HepG2 (cell line): ENCODE data around the gene KDELR3. TPM values are rescaled to one million over a fixed set of nuclear protein-coding genes. Genes with fewer than 3 reads are reported as not detected.

ENCODE experiments used
- BORCS8-MEF2B ChIP-seq: sonication (generic); formaldehyde crosslinking; IDR thresholded peaks from 2 replicates; pipeline ENCODE4 v1.8.0; 2022; ENCODE audit warnings: mild to moderate bottlenecking, missing genetic modification reagents
- ELF4 ChIP-seq: sonication (generic); formaldehyde crosslinking; IDR thresholded peaks from 2 replicates; pipeline ENCODE4 v1.5.0; 2020; ENCODE audit warnings: missing genetic modification reagents, mild to moderate bottlenecking, moderate library complexity, borderline replicate concordance
- ETV5 ChIP-seq: IDR thresholded peaks from 2 replicates; pipeline ENCODE4 v1.6.1; 2018; ENCODE audit warnings: missing biosample characterization, missing genetic modification reagents, inconsistent platforms, borderline replicate concordance
- GATAD1 ChIP-seq: IDR thresholded peaks from 2 replicates; pipeline ENCODE4 v1.6.1; 2016; ENCODE audit warnings: missing genetic modification reagents, missing compliant biosample characterization
- HNRNPLL ChIP-seq: fragments of 200-400 bp; formaldehyde crosslinking; IDR thresholded peaks from 2 replicates; pipeline ENCODE4 v1.6.1; 2017; ENCODE audit warnings: mild to moderate bottlenecking, low read depth, low read length; ENCODE audit not compliant: poor library complexity, severe bottlenecking
- HNRNPUL1 ChIP-seq: fragments of 200-400 bp; formaldehyde crosslinking; IDR thresholded peaks from 2 replicates; pipeline ENCODE4 v1.6.1; 2017; ENCODE audit warnings: low read depth, mild to moderate bottlenecking, low read length, moderate library complexity
- ISX ChIP-seq: sonication (generic); formaldehyde crosslinking; conservative IDR thresholded peaks from 2 replicates; pipeline ENCODE4 v1.5.0; 2020; ENCODE audit warnings: missing genetic modification reagents
- MAFG ChIP-seq: sonication (generic); formaldehyde crosslinking; IDR thresholded peaks from 2 replicates; pipeline ENCODE4 v1.5.1; 2020; ENCODE audit warnings: mild to moderate bottlenecking, missing genetic modification reagents
- RNF2 ChIP-seq: fragments of 450-650 bp; conservative IDR thresholded peaks from 2 replicates; pipeline ENCODE4 v1.6.1; 2016; ENCODE audit warnings: low read depth
- SAFB2 ChIP-seq: sonication (generic); formaldehyde crosslinking; IDR thresholded peaks from 2 replicates; pipeline ENCODE4 v1.5.1; 2020; ENCODE audit warnings: missing genetic modification reagents, low read depth, mild to moderate bottlenecking, borderline replicate concordance
- SKI ChIP-seq: fragments of 450-650 bp; IDR thresholded peaks from one replicate; pipeline ENCODE4 v1.6.1; 2018; ENCODE audit warnings: mild to moderate bottlenecking; ENCODE audit not compliant: partially characterized antibody
- SNAI1 ChIP-seq: sonication (generic); formaldehyde crosslinking; IDR thresholded peaks from 2 replicates; pipeline ENCODE4 v1.5.0; 2020; ENCODE audit warnings: mild to moderate bottlenecking, missing genetic modification reagents, borderline replicate concordance
- TAF1 ChIP-seq: sonication (generic); formaldehyde crosslinking; IDR thresholded peaks from 2 replicates; pipeline ENCODE4 v1.4.0; 2020; ENCODE audit warnings: missing genetic modification reagents
- TBL1XR1 ChIP-seq: fragments of 150-350 bp; IDR thresholded peaks from 2 replicates; pipeline ENCODE4 v1.6.1; 2014; ENCODE audit warnings: borderline replicate concordance, low read length; ENCODE audit not compliant: partially characterized antibody
- TEAD2 ChIP-seq: sonication (generic); formaldehyde crosslinking; IDR thresholded peaks from 2 replicates; pipeline ENCODE4 v1.9.0; 2021; ENCODE audit warnings: missing genetic modification reagents
- XBP1 ChIP-seq: sonication (generic); formaldehyde crosslinking; IDR thresholded peaks from 2 replicates; pipeline ENCODE4 v1.5.0; 2020; ENCODE audit warnings: missing genetic modification reagents
- YEATS4 ChIP-seq: sonication (generic); formaldehyde crosslinking; IDR thresholded peaks from 2 replicates; pipeline ENCODE4 v1.4.0; 2020; ENCODE audit warnings: missing genetic modification reagents, borderline replicate concordance
- ZFP36 ChIP-seq: fragments of 150-350 bp; IDR thresholded peaks from 2 replicates; pipeline ENCODE4 v1.6.1; 2018; ENCODE audit warnings: borderline replicate concordance, low read length, low read depth; ENCODE audit not compliant: partially characterized antibody
- ZNF136 ChIP-seq: sonication (generic); formaldehyde crosslinking; IDR thresholded peaks from 2 replicates; pipeline ENCODE4 v1.8.1; 2022; ENCODE audit warnings: low read depth, mild to moderate bottlenecking, moderate library complexity, missing genetic modification reagents
- ZNF180 ChIP-seq: sonication (generic); formaldehyde crosslinking; IDR thresholded peaks from 2 replicates; pipeline ENCODE4 v1.4.0; 2020; ENCODE audit warnings: low read depth, missing genetic modification reagents, borderline replicate concordance
- ZNF234 ChIP-seq: sonication (generic); formaldehyde crosslinking; conservative IDR thresholded peaks from 2 replicates; pipeline ENCODE4 v1.5.1; 2020; ENCODE audit warnings: mild to moderate bottlenecking, missing genetic modification reagents
- ZNF607 ChIP-seq: sonication (generic); formaldehyde crosslinking; IDR thresholded peaks from 2 replicates; pipeline ENCODE4 v1.5.1; 2020; ENCODE audit warnings: missing genetic modification reagents, mild to moderate bottlenecking, borderline replicate concordance
- polyA plus RNA-seq, 8 experiments: library from polyadenylated mRNA; depleted of rRNA in 3 of 8; stranded (reverse) in 7 of 8; unstranded in 1 of 8; fragments of >200 nt; fragmentation: Illumina TruSeq in 4 of 8; extraction: Trizol in 4 of 8; gene quantifications; 2 replicates each; pipeline versions ENCODE4 v1.2.1 to v1.2.3, GENCODE V29; 2011 to 2016; ENCODE audit warnings: low read depth in 4 of 8, missing spikeins in 1 of 8, mixed read lengths in 1 of 8; ENCODE audit not compliant: insufficient read depth in 1 of 8
- total RNA-seq, 5 experiments: library from RNA; depleted of rRNA; stranded (reverse); fragments of >200 nt; fragmentation: Illumina TruSeq; extraction: Trizol; gene quantifications; 2 replicates each; pipeline ENCODE4 v1.2.3, GENCODE V29; 2016; ENCODE audit warnings: low read depth in 1 of 5
- TF ChIP-seq, protein P1 (sequence below): fragments of 450-650 bp; IDR thresholded peaks from 2 replicates; pipeline ENCODE4 v1.6.1; 2017
- TF ChIP-seq, protein P2 (sequence below): IDR thresholded peaks from 2 replicates; pipeline ENCODE4 v1.6.1; 2016; ENCODE audit warnings: missing biosample characterization, missing genetic modification reagents, low read depth
- TF ChIP-seq, protein P3 (sequence below): sonication (generic); formaldehyde crosslinking; IDR thresholded peaks from 2 replicates; pipeline ENCODE4 v1.5.0; 2020; ENCODE audit warnings: missing genetic modification reagents, mild to moderate bottlenecking, borderline replicate concordance
- TF ChIP-seq, protein P4 (sequence below): sonication (generic); formaldehyde crosslinking; IDR thresholded peaks from 2 replicates; pipeline ENCODE4 v1.4.0; 2020; ENCODE audit warnings: mild to moderate bottlenecking, missing genetic modification reagents

Gene KDELR3
- total and polyA plus RNA-seq, 2 of the 13 experiments (the other 11 are each of a cell fraction or from before 2014, with no cell fraction given) = 24.2 to 65.7 TPM

DNA sequence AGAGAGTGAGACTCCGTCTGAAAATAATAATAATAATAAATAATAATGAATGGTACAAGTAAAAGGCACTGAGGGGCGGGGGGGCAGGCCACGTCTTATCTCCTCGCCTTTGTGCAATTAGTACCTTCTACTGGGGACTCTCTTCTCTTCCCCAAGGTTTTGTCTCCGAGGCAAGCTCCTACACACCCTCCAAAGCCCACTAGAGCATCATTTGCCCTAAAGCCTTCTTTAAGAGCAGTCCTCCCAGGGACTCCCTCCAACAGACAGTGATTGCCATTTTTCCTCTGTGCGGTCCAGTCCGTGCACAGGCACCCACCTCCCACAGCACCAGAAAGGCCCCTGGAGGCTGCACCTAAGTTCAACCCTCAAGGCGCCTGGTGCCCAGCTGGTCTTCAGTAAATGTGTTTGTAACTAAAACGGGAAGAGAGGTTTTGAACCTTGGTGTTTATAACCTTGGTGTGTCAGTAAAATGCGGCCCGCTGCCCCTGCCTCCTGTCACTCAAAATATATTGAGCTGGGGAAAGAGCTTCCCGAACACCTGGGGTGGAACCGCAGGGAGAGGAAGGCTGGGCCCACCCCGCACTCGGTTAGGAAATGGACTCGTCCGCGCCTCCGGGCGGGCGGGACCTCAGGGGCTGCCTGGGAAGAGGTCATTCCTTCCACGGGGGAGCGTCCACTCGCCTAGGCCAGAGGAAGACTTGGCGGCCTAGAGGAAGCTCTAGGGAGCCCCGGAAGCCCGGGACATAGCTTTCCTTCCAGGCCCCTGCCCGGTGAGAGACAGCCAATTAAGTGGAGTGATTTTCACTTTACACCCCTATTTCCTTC, 4.7 kb upstream of the KDELR3 start (continued):
- TF ChIP-seq ZFP36 = no peak
- TF ChIP-seq SNAI1 (CRISPR knock-in tag) = no peak
- TF ChIP-seq XBP1 (CRISPR knock-in tag) = no peak
- TF ChIP-seq, protein P1, sequence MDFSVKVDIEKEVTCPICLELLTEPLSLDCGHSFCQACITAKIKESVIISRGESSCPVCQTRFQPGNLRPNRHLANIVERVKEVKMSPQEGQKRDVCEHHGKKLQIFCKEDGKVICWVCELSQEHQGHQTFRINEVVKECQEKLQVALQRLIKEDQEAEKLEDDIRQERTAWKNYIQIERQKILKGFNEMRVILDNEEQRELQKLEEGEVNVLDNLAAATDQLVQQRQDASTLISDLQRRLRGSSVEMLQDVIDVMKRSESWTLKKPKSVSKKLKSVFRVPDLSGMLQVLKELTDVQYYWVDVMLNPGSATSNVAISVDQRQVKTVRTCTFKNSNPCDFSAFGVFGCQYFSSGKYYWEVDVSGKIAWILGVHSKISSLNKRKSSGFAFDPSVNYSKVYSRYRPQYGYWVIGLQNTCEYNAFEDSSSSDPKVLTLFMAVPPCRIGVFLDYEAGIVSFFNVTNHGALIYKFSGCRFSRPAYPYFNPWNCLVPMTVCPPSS = no peak
- TF ChIP-seq ELF4 (CRISPR knock-in tag) = no peak
- TF ChIP-seq ZNF234 = no peak
- no peak for TF ChIP-seq MAFG (CRISPR knock-in tag)
- no peak for TF ChIP-seq YEATS4
- TF ChIP-seq ZNF180 (CRISPR knock-in tag) = no peak
- TF ChIP-seq, protein P2, sequence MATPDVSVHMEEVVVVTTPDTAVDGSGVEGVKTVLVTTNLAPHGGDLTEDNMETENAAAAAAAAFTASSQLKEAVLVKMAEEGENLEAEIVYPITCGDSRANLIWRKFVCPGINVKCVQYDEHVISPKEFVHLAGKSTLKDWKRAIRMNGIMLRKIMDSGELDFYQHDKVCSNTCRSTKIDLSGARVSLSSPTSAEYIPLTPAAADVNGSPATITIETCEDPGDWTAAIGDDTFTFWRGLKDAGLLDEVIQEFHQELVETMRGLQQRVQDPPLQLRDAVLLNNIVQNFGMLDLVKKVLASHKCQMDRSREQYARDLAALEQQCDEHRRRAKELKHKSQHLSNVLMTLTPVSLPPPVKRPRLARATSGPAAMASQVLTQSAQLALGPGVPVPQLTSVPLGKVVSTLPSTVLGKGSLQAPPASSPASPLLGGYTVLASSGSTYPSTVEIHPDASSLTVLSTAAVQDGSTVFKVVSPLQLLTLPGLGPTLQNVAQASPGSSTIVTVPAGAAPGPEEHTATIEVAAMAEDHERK (CRISPR knock-in tag) = no peak
- no peak for TF ChIP-seq ISX (CRISPR knock-in tag)
- no peak for TF ChIP-seq HNRNPUL1
- TF ChIP-seq TEAD2 (CRISPR knock-in tag) = no peak
- peak; percentile 42; the same call in 1 of the 2 replicates for TF ChIP-seq TAF1
- peak; percentile 35; the same call in 1 of the 2 replicates for TF ChIP-seq ZNF136 (CRISPR knock-in tag)
- TF ChIP-seq SAFB2 (CRISPR knock-in tag) = no peak
- TF ChIP-seq ETV5 = peak; percentile 58; the same call in 1 of the 2 replicates
- no peak for TF ChIP-seq TBL1XR1
- TF ChIP-seq BORCS8-MEF2B (CRISPR knock-in tag) = peak; percentile 40; the same call in 1 of the 2 replicates
- TF ChIP-seq, protein P3, sequence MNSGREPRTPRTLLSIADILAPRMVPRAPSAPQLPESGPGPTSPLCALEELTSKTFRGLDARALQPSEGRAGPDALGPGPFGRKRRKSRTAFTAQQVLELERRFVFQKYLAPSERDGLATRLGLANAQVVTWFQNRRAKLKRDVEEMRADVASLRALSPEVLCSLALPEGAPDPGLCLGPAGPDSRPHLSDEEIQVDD (CRISPR knock-in tag) = no peak
- peak; percentile 36; the same call in 1 of the 2 replicates for TF ChIP-seq GATAD1
- no peak for TF ChIP-seq RNF2
- peak; percentile 62 for TF ChIP-seq HNRNPLL
- TF ChIP-seq SKI = no peak
- TF ChIP-seq ZNF607 (CRISPR knock-in tag) = no peak
- TF ChIP-seq, protein P4, sequence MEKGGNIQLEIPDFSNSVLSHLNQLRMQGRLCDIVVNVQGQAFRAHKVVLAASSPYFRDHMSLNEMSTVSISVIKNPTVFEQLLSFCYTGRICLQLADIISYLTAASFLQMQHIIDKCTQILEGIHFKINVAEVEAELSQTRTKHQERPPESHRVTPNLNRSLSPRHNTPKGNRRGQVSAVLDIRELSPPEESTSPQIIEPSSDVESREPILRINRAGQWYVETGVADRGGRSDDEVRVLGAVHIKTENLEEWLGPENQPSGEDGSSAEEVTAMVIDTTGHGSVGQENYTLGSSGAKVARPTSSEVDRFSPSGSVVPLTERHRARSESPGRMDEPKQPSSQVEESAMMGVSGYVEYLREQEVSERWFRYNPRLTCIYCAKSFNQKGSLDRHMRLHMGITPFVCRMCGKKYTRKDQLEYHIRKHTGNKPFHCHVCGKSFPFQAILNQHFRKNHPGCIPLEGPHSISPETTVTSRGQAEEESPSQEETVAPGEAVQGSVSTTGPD (CRISPR knock-in tag) = no peak
